GM23338 (cell line): ENCODE data around the gene ZBTB20. TPM values are rescaled to one million over a fixed set of nuclear protein-coding genes. Genes with fewer than 3 reads are reported as not detected.
A peak's percentile ranks its signal among the peaks of the same experiment; 100 is the strongest.

Experiments used
- ATAC-seq: fragments of 200-7000 bp; cut with Tn5 transposase; 3 replicates; pipeline ENCODE4 v1.9.1; 2020
- DNase-seq: peaks from one replicate; pipeline ENCODE4 v3.0.0-alpha.2; 2015; ENCODE audit warnings: low spot score
- H2AFZ ChIP-seq: fragments of 200-600 bp; sonication (generic); 2 replicates; pipeline ENCODE4 v1.8.0; 2016; ENCODE audit warnings: antibody characterized with exemption, mild to moderate bottlenecking, moderate library complexity
- H3F3A ChIP-seq: fragments of 200-600 bp; sonication (generic); replicated peaks from 2 replicates; pipeline ENCODE4 v1.8.0; 2017; ENCODE audit warnings: antibody characterized with exemption, mixed run types, low read depth
- H3K27ac ChIP-seq: fragments of 200-600 bp; sonication (generic); 2 replicates; pipeline ENCODE4 v1.6.1; 2016; ENCODE audit warnings: low read depth
- H3K27me3 ChIP-seq: fragments of 200-600 bp; sonication (generic); 2 replicates; pipeline ENCODE4 v1.8.0; 2016; ENCODE audit warnings: mild to moderate bottlenecking, mixed run types, moderate library complexity; ENCODE audit not compliant: insufficient read depth
- H3K36me3 ChIP-seq: fragments of 200-600 bp; sonication (generic); 2 replicates; pipeline ENCODE4 v1.8.0; 2016; ENCODE audit warnings: mild to moderate bottlenecking; ENCODE audit not compliant: insufficient read depth
- H3K4me1 ChIP-seq: fragments of 200-600 bp; sonication (generic); 2 replicates; pipeline ENCODE4 v1.8.0; 2016; ENCODE audit warnings: mild to moderate bottlenecking, moderate library complexity; ENCODE audit not compliant: insufficient read depth
- H3K4me2 ChIP-seq: fragments of 200-600 bp; sonication (generic); 2 replicates; pipeline ENCODE4 v1.7.1; 2017; ENCODE audit warnings: mixed run types
- H3K4me3 ChIP-seq: fragments of 200-600 bp; sonication (generic); 2 replicates; pipeline ENCODE4 v1.6.1; 2016; ENCODE audit warnings: mixed run types
- H3K79me2 ChIP-seq: fragments of 200-600 bp; sonication (generic); replicated peaks from 2 replicates; pipeline ENCODE4 v1.8.0; 2017; ENCODE audit warnings: mild to moderate bottlenecking; ENCODE audit not compliant: insufficient read depth
- H3K9me2 ChIP-seq: fragments of 200-600 bp; sonication (generic); 2 replicates; pipeline ENCODE4 v1.8.0; 2017; ENCODE audit not compliant: insufficient read depth
- H4K20me1 ChIP-seq: fragments of 200-600 bp; sonication (generic); replicated peaks from 2 replicates; pipeline ENCODE4 v1.8.0; 2017; ENCODE audit warnings: mild to moderate bottlenecking; ENCODE audit not compliant: insufficient read depth
- H3K27ac Mint-ChIP-seq: 2 replicates; pipeline ENCODE4 v1.8.0; 2020; ENCODE audit warnings: inconsistent platforms, mild to moderate bottlenecking, moderate library complexity, mixed read lengths
- H3K27me3 Mint-ChIP-seq: 3 replicates; pipeline ENCODE4 v1.8.0; 2022; ENCODE audit warnings: low read depth, mild to moderate bottlenecking, moderate library complexity, mixed read lengths, inconsistent platforms; ENCODE audit not compliant: insufficient read depth, poor library complexity
- H3K36me3 Mint-ChIP-seq: 3 replicates; pipeline ENCODE4 v1.8.0; 2021; ENCODE audit warnings: low read depth, mild to moderate bottlenecking, inconsistent platforms, moderate library complexity, mixed read lengths
- H3K4me1 Mint-ChIP-seq: 3 replicates; pipeline ENCODE4 v1.8.0; 2020; ENCODE audit warnings: mild to moderate bottlenecking, inconsistent platforms, mixed read lengths
- H3K4me3 Mint-ChIP-seq: 3 replicates; pipeline ENCODE4 v1.8.0; 2021; ENCODE audit warnings: moderate library complexity, mild to moderate bottlenecking, inconsistent platforms, mixed read lengths
- H3K9me3 Mint-ChIP-seq: 3 replicates; pipeline ENCODE4 v1.8.0; 2020; ENCODE audit warnings: moderate library complexity, mild to moderate bottlenecking, inconsistent platforms, mixed read lengths
- CTCF ChIP-seq, 2 experiments: fragments of 200-600 bp in 1 of 2; sonication (generic) in 1 of 2; conservative IDR thresholded peaks; 2 replicates each; pipeline versions ENCODE4 v1.5.1 to v1.6.1; 2016 to 2017; ENCODE audit warnings: antibody characterized with exemption in 2 of 2, low read depth in 2 of 2, mild to moderate bottlenecking in 2 of 2, moderate library complexity in 1 of 2
- JUNB ChIP-seq: IDR thresholded peaks from one replicate; pipeline ENCODE4 v1.6.1; 2016; ENCODE audit warnings: antibody characterized with exemption; ENCODE audit not compliant: unreplicated experiment
- POLR2AphosphoS5 ChIP-seq: IDR thresholded peaks from 2 replicates; pipeline ENCODE4 v1.6.1; 2016; ENCODE audit warnings: antibody characterized with exemption, low read depth
- REST ChIP-seq: IDR thresholded peaks from one replicate; pipeline ENCODE4 v1.6.1; 2018; ENCODE audit warnings: antibody characterized with exemption; ENCODE audit not compliant: unreplicated experiment
- ZNF462 ChIP-seq: fragments of 250-450 bp; sonication (Bioruptor Pico); IDR thresholded peaks from 2 replicates; pipeline ENCODE4 v1.5.0; 2020; ENCODE audit warnings: mild to moderate bottlenecking, moderate library complexity
- polyA plus RNA-seq: library from polyadenylated mRNA; unstranded; fragments of >200 nt; fragmentation: Nextera tagmentation; extraction: Ambion mirVana; gene quantifications from 2 replicates; pipeline ENCODE4 v1.2.1, GENCODE V29; 2016
- total RNA-seq: library from RNA; depleted of rRNA; stranded (reverse); fragments of >200 nt; shearing (Covaris generic); gene quantifications from 2 replicates; pipeline ENCODE4 v1.2.3, GENCODE V29; 2014

ZBTB20 gene
- total and polyA plus RNA-seq, 2 experiments from 2014 or later = 2.0 to 3.3 TPM

- no peaks in the 10 kb centered on the region for H3K27me3 Mint-ChIP-seq
- ATAC-seq (no peak), DNase-seq (no peak)
- no peaks in the 10 kb centered on the region for H3K36me3 ChIP-seq
- H2AFZ ChIP-seq = no peak overlapping the region
- no peak overlapping the region for H3K4me2 ChIP-seq
- no peak overlapping the region for H3K4me3 ChIP-seq
- H3K4me3 Mint-ChIP-seq = no peak overlapping the region
- H3K27ac Mint-ChIP-seq = no peak overlapping the region
- H3K27me3 ChIP-seq = no peaks in the 10 kb centered on the region
- H3K4me1 Mint-ChIP-seq = peaks cover 27% of the 10 kb centered on the region
- peaks cover 28% of the 10 kb centered on the region for H3K4me1 ChIP-seq
- no peaks in the 10 kb centered on the region for H4K20me1 ChIP-seq
- no peaks in the 10 kb centered on the region for H3K9me2 ChIP-seq
- H3F3A ChIP-seq = no peaks in the 10 kb centered on the region
- no peaks in the 10 kb centered on the region for H3K79me2 ChIP-seq
- no peaks in the 10 kb centered on the region for H3K9me3 Mint-ChIP-seq
- H3K27ac ChIP-seq = no peak overlapping the region
- TF ChIP-seq CTCF (conservative IDR thresholded peaks at IDR 0.05; ENCODE audit: low read depth in 2 of 2) (no peak), REST (no peak)
- H3K36me3 Mint-ChIP-seq = no peaks in the 10 kb centered on the region
Measured at GRCh38 chr3:114545193-114545592, 601.9 kb downstream of the ZBTB20 start.

- no peaks in the 10 kb centered on the region for H3K27me3 ChIP-seq
- Mint-ChIP-seq H3K27ac (peak overlapping the region; percentile 95), H3K36me3 (no peaks in the 10 kb centered on the region), H3K4me1 (peaks cover 27% of the 10 kb centered on the region), H3K9me3 (no peaks in the 10 kb centered on the region), H3K4me3 (peak overlapping the region; percentile 0; the same call in 2 of the 3 replicates), H3K27me3 (no peaks in the 10 kb centered on the region)
- H3K27ac ChIP-seq = 0 out of 2 replicates have a peak overlapping the region, but pooled peaks have one; percentile 17
- no peaks in the 10 kb centered on the region for H3K9me2 ChIP-seq
- no peaks in the 10 kb centered on the region for H3K79me2 ChIP-seq
- ATAC-seq = peak; percentile 97
- peaks cover 28% of the 10 kb centered on the region for H3K4me1 ChIP-seq
- peak overlapping the region; percentile 37 for H3K4me2 ChIP-seq
- H3K36me3 ChIP-seq = no peaks in the 10 kb centered on the region
- H3F3A ChIP-seq = no peaks in the 10 kb centered on the region
- no peak overlapping the region for H3K4me3 ChIP-seq
- H2AFZ ChIP-seq = no peak overlapping the region
- no peaks in the 10 kb centered on the region for H4K20me1 ChIP-seq
- peak; percentile 81 for DNase-seq
- TF ChIP-seq ZNF462 (CRISPR knock-in tag) = peak; percentile 20; the same call in 1 of the 2 replicates
- TF ChIP-seq POLR2AphosphoS5 = no peak
- TF ChIP-seq JUNB = no peak
Measured at GRCh38 chr3:114542359-114542758, 604.7 kb downstream of the ZBTB20 start.
